ENCODE results near the gene KRTAP22-2. TPM values are rescaled to one million over a fixed set of nuclear protein-coding genes. Genes with fewer than 3 reads are reported as not detected.

Gene KRTAP22-2
- polyA plus RNA-seq, 3 donors from 2014 or later, result not detected

DNA sequence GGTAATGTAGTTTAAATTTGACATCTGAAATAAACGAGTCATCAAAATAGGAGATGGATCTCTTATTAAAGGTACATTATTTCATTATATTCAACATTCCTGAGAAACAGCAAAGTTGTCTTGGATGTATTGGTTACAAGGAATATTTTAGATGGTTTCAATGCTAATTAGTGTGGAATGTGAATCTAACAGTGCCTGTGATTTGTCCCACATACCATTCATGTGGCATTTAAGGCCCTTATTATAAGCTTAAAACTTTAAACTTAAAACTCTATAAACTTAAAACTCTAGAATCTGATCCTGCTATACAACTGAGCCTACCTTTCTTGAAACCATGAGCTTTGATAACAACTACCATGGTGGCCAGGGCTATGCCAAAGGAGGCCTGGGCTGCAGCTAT, 10.6 kb upstream of the KRTAP22-2 start, which contains the start of gene KRTAP22-1:
Gene KRTAP22-1, plus strand, starts transcription at position 301 of the 400 bp plus-strand sequence.
- DNase-seq, result no peak
- Mint-ChIP-seq H3K4me3 (no peak within 1 kb of the TSS), H3K4me1 (no peaks in the 10 kb centered on the region), H3K36me3 (peaks cover 0 to 4% (median 3%) of the 10 kb centered on the region in 3 donors), H3K27ac (no peak within 1 kb of the TSS), H3K9me3 (peaks cover 10 to 57% (median 22%) of the 10 kb centered on the region in 6 donors), H3K27me3 (ENCODE audit: low read depth in 3 of 3) (peaks cover 0 to 3% (median 0%) of the 10 kb centered on the region in 3 donors)

GRCh38 chr21:30598802-30599201, 8.6 kb upstream of the KRTAP22-2 start, which contains the start of gene KRTAP6-2:
TSS of gene KRTAP6-2 (minus strand) at chr21:30598902. CDS start at chr21:30598874, 28 bp downstream.
- Mint-ChIP-seq H3K4me3 (no peak within 1 kb of the TSS), H3K27ac (no peak within 1 kb of the TSS), H3K4me1 (no peaks in the 10 kb centered on the region), H3K27me3 (ENCODE audit: low read depth in 3 of 3) (no peaks in the 10 kb centered on the region), H3K9me3 (peaks cover 10 to 53% (median 17%) of the 10 kb centered on the region in 6 donors), H3K36me3 (peaks cover 0 to 4% (median 3%) of the 10 kb centered on the region in 3 donors)
- DNase-seq, result no peak

- Mint-ChIP-seq H3K36me3 (peaks cover 0 to 4% (median 0%) of the 10 kb centered on the region in 3 donors), H3K27ac (no peak within 1 kb of the TSS), H3K9me3 (peaks cover 3 to 18% (median 9%) of the 10 kb centered on the region in 6 donors), H3K4me3 (no peak within 1 kb of the TSS), H3K27me3 (ENCODE audit: low read depth in 3 of 3) (no peaks in the 10 kb centered on the region), H3K4me1 (no peaks in the 10 kb centered on the region)
- no peak for DNase-seq
Observed at GRCh38 chr21:30592140-30592539, 1.9 kb upstream of the KRTAP22-2 start, which contains the start of gene KRTAP6-3. TSS of gene KRTAP6-3 (plus strand) at chr21:30592440. CDS start at chr21:30592446, 6 bp downstream.

DNA sequence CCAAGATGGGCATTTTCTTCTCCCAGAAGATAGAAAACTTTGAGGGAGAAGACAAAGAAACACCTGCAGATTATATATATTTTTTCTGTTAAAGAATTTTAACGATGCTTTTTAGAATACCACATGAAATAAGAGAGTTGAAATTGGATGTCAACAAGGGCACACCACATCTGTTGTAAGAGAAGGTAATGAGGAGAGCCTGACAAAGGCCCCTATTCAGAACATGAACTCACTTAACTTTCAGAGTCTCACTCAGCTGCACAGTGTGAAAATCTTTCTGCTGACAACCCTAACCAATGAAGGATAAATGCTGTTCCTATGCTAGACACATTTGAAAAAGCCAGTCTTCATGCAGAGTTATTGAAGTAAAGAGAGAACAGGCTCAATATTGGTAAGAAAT, 7.3 kb downstream of the KRTAP22-2 start:
- no peak for DNase-seq
- no peak overlapping the region for H3K4me3 Mint-ChIP-seq

DNA sequence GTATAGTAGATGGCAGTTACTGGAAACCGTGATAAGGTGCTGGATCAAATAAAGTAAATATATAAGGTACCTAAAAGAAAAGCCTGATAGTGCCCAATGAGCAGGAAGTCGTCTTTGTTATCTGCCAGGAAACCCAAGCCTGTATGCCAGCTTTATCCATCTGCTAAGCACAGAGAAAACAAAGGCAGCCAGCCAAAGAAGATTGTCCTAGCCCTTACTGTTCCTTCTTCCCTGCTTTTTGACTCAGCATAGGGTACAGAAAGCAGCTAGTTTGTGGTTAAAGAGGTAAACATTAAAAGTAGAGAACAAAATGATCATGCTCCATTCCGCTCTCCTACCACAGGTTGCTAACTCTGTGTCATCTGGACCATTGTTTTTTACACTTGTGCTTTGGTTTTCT, 10.1 kb downstream of the KRTAP22-2 start:
- Mint-ChIP-seq H3K9me3 (peaks cover 6 to 20% (median 15%) of the 10 kb centered on the region in 6 donors), H3K27me3 (ENCODE audit: low read depth in 3 of 3) (peaks cover 0 to 3% (median 0%) of the 10 kb centered on the region in 3 donors), H3K27ac (no peak overlapping the region), H3K36me3 (no peaks in the 10 kb centered on the region), H3K4me1 (no peaks in the 10 kb centered on the region), H3K4me3 (no peak overlapping the region)
- no peak for DNase-seq

More for the DNA sequence above, 7.3 kb downstream of the KRTAP22-2 start:
- Mint-ChIP-seq H3K4me1 (no peaks in the 10 kb centered on the region), H3K36me3 (no peaks in the 10 kb centered on the region), H3K27ac (no peak overlapping the region), H3K27me3 (ENCODE audit: low read depth in 3 of 3) (peaks cover 0 to 3% (median 0%) of the 10 kb centered on the region in 3 donors), H3K9me3 (peaks cover 4 to 15% (median 12%) of the 10 kb centered on the region in 6 donors)

DNA sequence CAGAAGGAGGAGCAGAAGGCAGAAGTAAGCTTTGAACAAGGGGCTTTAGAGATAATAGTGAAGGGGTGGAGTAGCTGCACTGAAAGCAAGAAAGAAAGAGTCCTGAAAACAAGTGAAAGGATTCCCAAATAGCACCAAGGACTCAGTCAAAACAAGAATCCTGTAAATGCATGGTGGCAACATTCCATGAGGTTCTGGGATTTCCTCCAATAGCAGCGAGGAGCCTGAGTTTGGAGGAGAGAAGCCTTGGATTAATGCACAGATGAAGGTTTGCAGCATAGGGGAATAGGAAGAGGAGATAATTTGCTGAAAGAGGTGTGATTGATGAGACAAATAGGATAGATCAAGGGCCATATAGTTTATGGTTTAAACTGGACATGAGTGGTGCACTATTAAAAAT, 10.9 kb downstream of the KRTAP22-2 start:
- Mint-ChIP-seq H3K4me1 (no peaks in the 10 kb centered on the region), H3K9me3 (peaks cover 2 to 15% (median 10%) of the 10 kb centered on the region in 6 donors), H3K27ac (no peak overlapping the region), H3K27me3 (ENCODE audit: low read depth in 3 of 3) (no peaks in the 10 kb centered on the region), H3K36me3 (no peaks in the 10 kb centered on the region), H3K4me3 (no peak overlapping the region)
- no peak for DNase-seq

- H3K27me3 Mint-ChIP-seq (ENCODE audit: low read depth in 3 of 3), result no peaks in the 10 kb centered on the region
- no peak overlapping the region for H3K4me3 Mint-ChIP-seq
- H3K36me3 Mint-ChIP-seq, result no peaks in the 10 kb centered on the region
Observed at GRCh38 chr21:30577766-30578165, 12.4 kb downstream of the KRTAP22-2 start.

GRCh38 chr21:30567617-30568016, 22.6 kb downstream of the KRTAP22-2 start:
- no peak for DNase-seq
- no peak overlapping the region for H3K27ac Mint-ChIP-seq
- H3K4me3 Mint-ChIP-seq, result no peak overlapping the region
- H3K27me3 Mint-ChIP-seq (ENCODE audit: low read depth in 3 of 3), result peaks cover 0 to 2% (median 0%) of the 10 kb centered on the region in 3 donors
- H3K4me1 Mint-ChIP-seq, result no peaks in the 10 kb centered on the region
- peaks cover 3 to 24% (median 9%) of the 10 kb centered on the region in 6 donors for H3K9me3 Mint-ChIP-seq
- peaks cover 0 to 3% (median 0%) of the 10 kb centered on the region in 3 donors for H3K36me3 Mint-ChIP-seq

More at GRCh38 chr21:30577766-30578165, 12.4 kb downstream of the KRTAP22-2 start:
- Mint-ChIP-seq H3K4me1 (no peaks in the 10 kb centered on the region), H3K27ac (no peak overlapping the region), H3K9me3 (peaks cover 4 to 14% (median 8%) of the 10 kb centered on the region in 6 donors)
- no peak for DNase-seq

DNA sequence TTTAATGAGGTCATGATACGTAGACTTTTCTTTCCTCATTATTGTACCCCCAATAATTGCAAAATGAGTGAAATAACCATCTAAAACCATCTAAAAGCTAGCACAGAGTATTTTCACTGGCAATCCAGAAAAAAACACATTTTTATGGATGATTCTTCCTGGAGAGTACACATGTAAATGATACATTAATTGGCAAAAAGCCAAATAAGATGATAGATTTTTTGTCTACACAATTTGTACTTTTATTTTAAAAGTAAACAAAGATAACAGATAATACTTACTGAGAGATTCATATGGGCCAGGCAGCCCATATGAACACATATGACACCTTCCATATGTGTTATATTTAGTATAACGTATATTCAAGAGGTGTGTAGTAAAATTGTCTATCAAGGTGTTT, 26.6 kb downstream of the KRTAP22-2 start:
- no peaks in the 10 kb centered on the region for H3K4me1 Mint-ChIP-seq
- DNase-seq, result no peak
- peaks cover 2 to 24% (median 8%) of the 10 kb centered on the region in 6 donors for H3K9me3 Mint-ChIP-seq
- no peak overlapping the region for H3K27ac Mint-ChIP-seq
- no peak overlapping the region for H3K4me3 Mint-ChIP-seq
- H3K27me3 Mint-ChIP-seq (ENCODE audit: low read depth in 3 of 3), result peaks cover 0 to 1% (median 0%) of the 10 kb centered on the region in 3 donors
- H3K36me3 Mint-ChIP-seq, result peaks cover 0 to 3% (median 0%) of the 10 kb centered on the region in 3 donors

GRCh38 chr21:30563072-30563471, 27.1 kb downstream of the KRTAP22-2 start:
- peaks cover 2 to 23% (median 8%) of the 10 kb centered on the region in 6 donors for H3K9me3 Mint-ChIP-seq
- H3K36me3 Mint-ChIP-seq, result peaks cover 0 to 3% (median 0%) of the 10 kb centered on the region in 3 donors
- no peak overlapping the region for H3K27ac Mint-ChIP-seq
- no peak for DNase-seq
- H3K27me3 Mint-ChIP-seq (ENCODE audit: low read depth in 3 of 3), result peaks cover 0 to 1% (median 0%) of the 10 kb centered on the region in 3 donors
- H3K4me1 Mint-ChIP-seq, result no peaks in the 10 kb centered on the region
- H3K4me3 Mint-ChIP-seq, result no peak overlapping the region

DNA sequence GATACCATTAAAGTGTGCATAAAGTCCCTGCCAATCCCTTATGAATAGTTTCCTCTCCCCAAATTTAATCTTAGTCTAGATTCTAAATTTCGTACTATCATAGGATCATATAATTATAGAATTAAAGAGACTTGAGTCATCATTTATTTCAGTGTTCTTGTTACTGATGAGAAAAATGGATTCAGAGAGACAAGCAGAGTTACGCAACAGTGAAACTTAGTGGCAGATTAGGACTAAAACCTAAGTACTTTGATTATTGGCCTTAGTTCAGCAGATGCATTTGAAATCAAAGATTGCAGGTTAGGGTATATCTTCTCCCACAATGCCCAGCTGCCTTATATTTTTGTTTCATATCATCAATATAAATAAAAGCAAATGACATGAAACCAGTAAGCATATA, 28.2 kb downstream of the KRTAP22-2 start:
- H3K9me3 Mint-ChIP-seq, result peaks cover 3 to 23% (median 9%) of the 10 kb centered on the region in 6 donors
- no peak overlapping the region for H3K4me3 Mint-ChIP-seq
- H3K27me3 Mint-ChIP-seq (ENCODE audit: low read depth in 3 of 3), result peaks cover 0 to 1% (median 0%) of the 10 kb centered on the region in 3 donors
- H3K36me3 Mint-ChIP-seq, result peaks cover 0 to 3% (median 0%) of the 10 kb centered on the region in 3 donors
- DNase-seq, result no peak
- H3K27ac Mint-ChIP-seq, result no peak overlapping the region
- no peaks in the 10 kb centered on the region for H3K4me1 Mint-ChIP-seq

- Mint-ChIP-seq H3K27ac (no peak within 1 kb of the TSS), H3K4me3 (no peak within 1 kb of the TSS), H3K27me3 (ENCODE audit: low read depth in 3 of 3) (peaks cover 0 to 1% (median 0%) of the 10 kb centered on the region in 3 donors), H3K4me1 (no peaks in the 10 kb centered on the region), H3K9me3 (peaks cover 3 to 23% (median 9%) of the 10 kb centered on the region in 6 donors), H3K36me3 (peaks cover 0 to 3% (median 0%) of the 10 kb centered on the region in 3 donors)
- no peak for DNase-seq
Observed at GRCh38 chr21:30561264-30561895, 28.8 kb downstream of the KRTAP22-2 start, which contains the start of gene KRTAP19-7. TSS of gene KRTAP19-7 (minus strand) at chr21:30561314. CDS start at chr21:30561289, 25 bp downstream.

- DNase-seq, result no peak
- H3K4me1 Mint-ChIP-seq, result no peaks in the 10 kb centered on the region
- peaks cover 12 to 39% (median 22%) of the 10 kb centered on the region in 6 donors for H3K9me3 Mint-ChIP-seq
- no peak overlapping the region for H3K27ac Mint-ChIP-seq
- H3K36me3 Mint-ChIP-seq, result peaks cover 0 to 4% (median 0%) of the 10 kb centered on the region in 3 donors
- peaks cover 1 to 5% (median 2%) of the 10 kb centered on the region in 3 donors for H3K27me3 Mint-ChIP-seq (ENCODE audit: low read depth in 3 of 3)
- H3K4me3 Mint-ChIP-seq, result no peak overlapping the region
Observed at GRCh38 chr21:30555095-30555494, 35.1 kb downstream of the KRTAP22-2 start.

GRCh38 chr21:30552782-30553181, 37.4 kb downstream of the KRTAP22-2 start:
- DNase-seq, result no peak
- H3K36me3 Mint-ChIP-seq, result peaks cover 0 to 4% (median 0%) of the 10 kb centered on the region in 3 donors
- no peak overlapping the region for H3K4me3 Mint-ChIP-seq
- peaks cover 0 to 5% (median 2%) of the 10 kb centered on the region in 3 donors for H3K27me3 Mint-ChIP-seq (ENCODE audit: low read depth in 3 of 3)
- H3K27ac Mint-ChIP-seq, result no peak overlapping the region
- no peaks in the 10 kb centered on the region for H3K4me1 Mint-ChIP-seq
- peaks cover 15 to 46% (median 25%) of the 10 kb centered on the region in 6 donors for H3K9me3 Mint-ChIP-seq
